ENCODE measurements around the gene HNRNPLL. TPM values are rescaled to one million over a fixed set of nuclear protein-coding genes. Genes with fewer than 3 reads are reported as not detected.
"Not testable (repeated sequence)": the region's sequence is repeated elsewhere in the genome, so short reads cannot be mapped to it uniquely, and the experiment has no call there.

The HNRNPLL gene
- total RNA-seq, 1 donor from 2014 or later, result 67.7 TPM

DNA sequence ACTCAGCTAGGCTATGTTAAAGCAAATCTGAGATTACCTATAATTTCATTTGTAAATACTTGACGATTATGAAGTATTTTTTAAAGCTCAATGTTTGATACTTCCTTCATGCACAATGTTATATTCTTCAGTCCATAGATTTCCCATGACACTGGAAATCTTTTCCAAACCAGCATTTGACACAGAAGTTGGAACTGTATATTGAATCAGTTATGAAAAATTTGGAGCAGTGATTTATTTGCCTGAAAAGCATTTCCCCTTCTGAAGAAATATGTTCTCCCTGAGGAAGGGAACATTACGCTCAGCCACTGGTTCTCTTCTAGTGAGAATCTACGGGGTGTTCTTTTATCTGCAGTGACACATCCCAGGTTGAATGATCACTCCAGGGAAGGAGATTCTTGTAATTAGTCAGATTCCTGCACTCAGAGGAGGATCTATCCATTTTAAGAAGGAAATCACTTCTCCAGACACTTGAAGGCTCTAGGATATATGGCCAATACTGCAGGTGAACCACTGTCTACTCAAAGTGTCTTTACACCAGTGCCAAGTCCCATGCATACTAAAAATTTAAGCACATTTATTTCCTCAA lies 64.7 kb downstream of the HNRNPLL start:
- Mint-ChIP-seq H3K4me1 (ENCODE audit: low read depth) (peaks cover 11% of the 10 kb centered on the region), H3K4me3 (ENCODE audit: low read depth) (no peak overlapping the region), H3K27ac (no peak overlapping the region), H3K27me3 (ENCODE audit: low read depth) (peaks cover 26% of the 10 kb centered on the region), H3K9me3 (no peaks in the 10 kb centered on the region), H3K36me3 (ENCODE audit: low read depth) (no peaks in the 10 kb centered on the region)
- intact Hi-C loops (cut with micrococcal nuclease), result loop anchor here (5.0 kb wide), 1 partner anchor 204 kb away; no protein-coding TSS in a partner anchor
- DNase-seq (ENCODE audit: low spot score), result no peak

DNA sequence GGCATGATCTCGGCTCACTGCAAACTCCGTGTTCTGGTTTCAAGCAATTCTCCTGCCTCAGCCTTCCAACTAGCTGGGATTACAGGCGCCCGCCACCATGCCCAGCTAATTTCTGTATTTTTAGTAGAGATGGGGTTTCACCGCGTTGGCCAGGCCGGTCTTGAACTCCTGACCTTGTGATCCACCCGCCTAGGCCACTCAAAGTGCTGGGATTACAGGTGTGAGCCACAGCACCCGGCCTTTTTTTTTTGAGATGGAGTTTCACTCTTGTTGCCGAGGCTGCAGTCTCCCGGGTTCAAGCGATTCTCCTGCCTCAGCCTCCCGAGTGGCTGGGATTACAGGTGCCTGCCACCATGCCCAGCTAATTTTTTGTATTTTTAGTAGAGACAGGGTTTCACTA lies 65.4 kb downstream of the HNRNPLL start:
- not testable (repeated sequence) for DNase-seq (ENCODE audit: low spot score); H3K4me3 Mint-ChIP-seq (ENCODE audit: low read depth); H3K4me1 Mint-ChIP-seq (ENCODE audit: low read depth); H3K9me3 Mint-ChIP-seq; H3K36me3 Mint-ChIP-seq (ENCODE audit: low read depth); H3K27ac Mint-ChIP-seq
- H3K27me3 Mint-ChIP-seq (ENCODE audit: low read depth), result peaks cover 31% of the 10 kb centered on the region
- intact Hi-C loops (cut with micrococcal nuclease), result loop anchor here (5.0 kb wide), 1 partner anchor 205 kb away; no protein-coding TSS in a partner anchor

DNA sequence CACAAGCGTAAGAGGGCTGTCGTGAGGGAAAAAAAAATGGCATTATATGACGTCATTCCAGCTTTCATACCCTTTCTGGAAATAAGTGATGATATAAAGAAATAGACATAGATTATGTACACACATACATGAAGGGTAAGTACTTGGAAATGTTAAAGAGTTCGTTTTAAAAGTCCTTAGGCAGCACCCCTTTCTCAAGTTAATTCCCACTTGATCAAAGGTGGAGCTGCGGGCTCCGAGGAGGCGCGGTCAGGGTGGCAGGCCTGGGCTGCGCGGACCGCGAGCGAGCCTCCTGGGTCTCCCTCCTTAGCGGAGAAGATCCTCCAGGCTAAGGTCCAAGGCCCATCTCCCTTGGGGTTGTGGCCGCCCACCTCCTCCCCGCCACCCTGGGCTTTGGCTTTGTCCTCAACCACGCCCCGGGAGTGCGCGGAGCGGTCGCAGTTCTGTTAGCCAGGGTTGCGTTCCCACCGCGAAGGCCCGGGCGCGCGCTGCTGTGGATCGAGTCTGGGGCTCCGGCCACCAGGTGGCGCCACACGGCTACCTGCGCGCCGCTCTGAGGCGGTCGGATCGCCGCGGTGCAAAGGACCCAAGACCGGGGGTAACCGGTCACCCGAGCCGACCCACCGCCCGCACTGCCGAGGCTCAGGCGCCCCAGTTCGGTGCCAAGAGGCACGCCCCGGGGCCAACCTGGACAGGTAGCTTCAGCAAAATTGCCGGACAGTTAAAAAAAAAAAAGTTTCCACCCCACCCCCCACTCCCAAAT lies 66.8 kb downstream of the HNRNPLL start:
- Mint-ChIP-seq H3K27ac (no peak overlapping the region), H3K4me3 (ENCODE audit: low read depth) (peak overlapping the region; percentile 49), H3K27me3 (ENCODE audit: low read depth) (peaks cover 28% of the 10 kb centered on the region), H3K9me3 (no peaks in the 10 kb centered on the region), H3K36me3 (ENCODE audit: low read depth) (no peaks in the 10 kb centered on the region), H3K4me1 (ENCODE audit: low read depth) (no peaks in the 10 kb centered on the region)
- peak; percentile 72 for DNase-seq (ENCODE audit: low spot score)
- intact Hi-C loops (cut with micrococcal nuclease), result loop anchor here (1.0 to 5.0 kb wide), 2 partner anchors 206 to 299 kb away; no protein-coding TSS in a partner anchor

- Mint-ChIP-seq H3K27ac (no peak overlapping the region), H3K4me3 (ENCODE audit: low read depth) (peak overlapping the region; percentile 46), H3K9me3 (no peaks in the 10 kb centered on the region), H3K36me3 (ENCODE audit: low read depth) (no peaks in the 10 kb centered on the region), H3K27me3 (ENCODE audit: low read depth) (peaks cover 27% of the 10 kb centered on the region), H3K4me1 (ENCODE audit: low read depth) (no peaks in the 10 kb centered on the region)
- DNase-seq (ENCODE audit: low spot score), result no peak
- intact Hi-C loops (cut with micrococcal nuclease), result loop anchor here (5.0 kb wide), 1 partner anchor 207 kb away; no protein-coding TSS in a partner anchor
Observed at GRCh38 chr2:38535404-38535743, 67.4 kb downstream of the HNRNPLL start.

DNA sequence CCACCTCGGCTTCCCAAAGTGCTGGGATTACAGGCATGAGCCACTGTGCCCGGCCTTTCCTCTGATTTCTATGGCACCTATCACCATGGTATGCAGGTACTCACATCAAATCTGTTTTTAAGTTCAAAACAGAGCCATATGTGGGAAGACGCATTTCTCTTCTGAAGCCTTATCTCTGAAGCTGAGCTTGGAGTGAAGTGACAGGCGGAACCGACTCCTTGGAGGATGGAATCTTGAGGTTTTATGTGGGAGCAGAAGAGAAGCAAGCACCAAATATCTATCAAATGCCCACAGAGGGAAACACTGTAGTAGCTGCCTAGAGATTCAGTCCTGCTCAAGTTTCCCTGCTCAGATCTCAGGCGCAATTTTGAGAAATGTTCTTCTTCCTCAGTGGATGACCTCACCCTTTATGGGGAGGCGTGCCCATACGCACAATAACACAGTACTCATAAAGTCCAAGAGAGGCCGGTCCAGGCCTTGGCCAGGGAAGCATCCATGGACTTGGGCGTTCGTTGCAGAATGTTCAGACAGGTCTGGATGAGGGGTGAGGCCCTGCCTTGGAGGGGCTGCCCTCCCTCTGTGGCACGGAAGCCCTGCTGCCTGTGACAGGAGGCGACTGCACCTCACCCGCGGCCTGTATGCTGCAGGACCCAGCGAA lies 67.9 kb downstream of the HNRNPLL start:
- Mint-ChIP-seq H3K9me3 (no peaks in the 10 kb centered on the region), H3K4me3 (ENCODE audit: low read depth) (no peak overlapping the region), H3K36me3 (ENCODE audit: low read depth) (no peaks in the 10 kb centered on the region), H3K4me1 (ENCODE audit: low read depth) (no peaks in the 10 kb centered on the region), H3K27me3 (ENCODE audit: low read depth) (peaks cover 23% of the 10 kb centered on the region), H3K27ac (no peak overlapping the region)
- DNase-seq (ENCODE audit: low spot score), result no peak
- intact Hi-C loops (cut with micrococcal nuclease), result loop anchor here (5.0 kb wide), 1 partner anchor 207 kb away; no protein-coding TSS in a partner anchor

GRCh38 chr2:38533757-38534545 lies 68.8 kb downstream of the HNRNPLL start:
- Mint-ChIP-seq H3K27ac (no peak overlapping the region), H3K4me1 (ENCODE audit: low read depth) (no peaks in the 10 kb centered on the region), H3K36me3 (ENCODE audit: low read depth) (no peaks in the 10 kb centered on the region), H3K4me3 (ENCODE audit: low read depth) (no peak overlapping the region), H3K27me3 (ENCODE audit: low read depth) (peaks cover 19% of the 10 kb centered on the region), H3K9me3 (no peaks in the 10 kb centered on the region)
- no peak for DNase-seq (ENCODE audit: low spot score)
- intact Hi-C loops (cut with micrococcal nuclease), result no loop called here

GRCh38 chr2:38533180-38533579 lies 69.5 kb downstream of the HNRNPLL start:
- intact Hi-C loops (cut with micrococcal nuclease), result no loop called here
- no peak for DNase-seq (ENCODE audit: low spot score)
- no peak overlapping the region for H3K27ac Mint-ChIP-seq
- H3K4me1 Mint-ChIP-seq (ENCODE audit: low read depth), result peaks cover 3% of the 10 kb centered on the region
- no peak overlapping the region for H3K4me3 Mint-ChIP-seq (ENCODE audit: low read depth)
- no peaks in the 10 kb centered on the region for H3K9me3 Mint-ChIP-seq
- no peaks in the 10 kb centered on the region for H3K36me3 Mint-ChIP-seq (ENCODE audit: low read depth)
- peaks cover 18% of the 10 kb centered on the region for H3K27me3 Mint-ChIP-seq (ENCODE audit: low read depth)

- intact Hi-C loops (cut with micrococcal nuclease), result no loop called here
Observed at GRCh38 chr2:38532366-38532765, 70.4 kb downstream of the HNRNPLL start.

DNA sequence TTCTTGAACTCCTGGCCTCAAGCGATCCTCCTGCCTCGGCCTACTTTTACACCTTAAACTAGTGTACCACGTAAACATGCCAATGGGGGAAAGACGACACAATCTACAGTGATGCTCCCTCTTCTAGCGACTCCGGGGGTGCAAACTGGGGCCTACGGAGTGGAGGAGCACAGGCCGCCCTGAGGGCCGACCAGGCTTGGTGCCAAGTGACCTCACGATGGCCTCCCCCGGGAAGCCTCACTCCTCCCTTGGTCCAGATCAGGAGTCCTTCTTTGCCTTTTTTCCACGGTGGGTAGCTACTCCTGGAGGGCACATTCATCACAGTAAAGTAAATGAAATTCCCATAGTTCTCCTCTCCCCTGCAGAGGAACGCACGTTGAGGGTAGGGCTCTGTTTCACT lies 73.5 kb downstream of the HNRNPLL start:
- H3K36me3 Mint-ChIP-seq (ENCODE audit: low read depth), result no peaks in the 10 kb centered on the region
- H3K27ac Mint-ChIP-seq, result no peak overlapping the region
- no peaks in the 10 kb centered on the region for H3K9me3 Mint-ChIP-seq
- peaks cover 6% of the 10 kb centered on the region for H3K4me1 Mint-ChIP-seq (ENCODE audit: low read depth)
- H3K4me3 Mint-ChIP-seq (ENCODE audit: low read depth), result no peak overlapping the region
- H3K27me3 Mint-ChIP-seq (ENCODE audit: low read depth), result peaks cover 29% of the 10 kb centered on the region
- DNase-seq (ENCODE audit: low spot score), result no peak
- intact Hi-C loops (cut with micrococcal nuclease), result no loop called here

More at GRCh38 chr2:38532366-38532765, 70.4 kb downstream of the HNRNPLL start:
- Mint-ChIP-seq H3K27ac (no peak overlapping the region), H3K4me1 (ENCODE audit: low read depth) (peaks cover 5% of the 10 kb centered on the region), H3K9me3 (no peaks in the 10 kb centered on the region), H3K4me3 (ENCODE audit: low read depth) (no peak overlapping the region), H3K27me3 (ENCODE audit: low read depth) (peaks cover 15% of the 10 kb centered on the region), H3K36me3 (ENCODE audit: low read depth) (no peaks in the 10 kb centered on the region)
- no peak for DNase-seq (ENCODE audit: low spot score)

- peaks cover 6% of the 10 kb centered on the region for H3K4me1 Mint-ChIP-seq (ENCODE audit: low read depth)
- no peaks in the 10 kb centered on the region for H3K36me3 Mint-ChIP-seq (ENCODE audit: low read depth)
- H3K9me3 Mint-ChIP-seq, result no peaks in the 10 kb centered on the region
- H3K4me3 Mint-ChIP-seq (ENCODE audit: low read depth), result peak overlapping the region; percentile 31
- no peak overlapping the region for H3K27ac Mint-ChIP-seq
- DNase-seq (ENCODE audit: low spot score), result no peak
- intact Hi-C loops (cut with micrococcal nuclease), result no loop called here
- peaks cover 31% of the 10 kb centered on the region for H3K27me3 Mint-ChIP-seq (ENCODE audit: low read depth)
Observed at GRCh38 chr2:38528534-38528933, 74.2 kb downstream of the HNRNPLL start.

DNA sequence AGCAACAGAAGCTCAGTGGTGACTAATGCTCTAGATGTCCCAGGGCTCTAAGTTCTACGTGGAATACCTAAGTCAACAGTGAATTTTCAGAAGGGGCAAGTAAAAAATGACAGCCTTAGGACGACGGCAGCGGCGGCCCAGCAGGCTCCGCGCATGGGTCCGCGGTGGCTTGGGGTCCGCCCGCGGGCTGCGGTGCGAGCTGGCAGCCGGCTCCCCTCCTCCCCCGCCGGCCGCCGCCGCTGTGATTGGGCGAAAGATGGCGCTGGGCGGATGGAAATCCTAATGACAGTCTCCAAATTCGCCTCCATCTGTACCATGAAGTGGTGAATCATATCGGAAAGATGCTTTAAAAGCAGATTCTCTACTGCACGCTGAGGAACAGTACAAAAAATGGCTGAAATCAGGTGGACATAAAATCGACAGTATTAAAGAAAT lies 74.7 kb downstream of the HNRNPLL start:
- H3K4me1 Mint-ChIP-seq (ENCODE audit: low read depth), result peaks cover 6% of the 10 kb centered on the region
- H3K27me3 Mint-ChIP-seq (ENCODE audit: low read depth), result peaks cover 32% of the 10 kb centered on the region
- intact Hi-C loops (cut with micrococcal nuclease), result no loop called here
- H3K27ac Mint-ChIP-seq, result no peak overlapping the region
- no peaks in the 10 kb centered on the region for H3K36me3 Mint-ChIP-seq (ENCODE audit: low read depth)
- H3K4me3 Mint-ChIP-seq (ENCODE audit: low read depth), result peak overlapping the region; percentile 31
- H3K9me3 Mint-ChIP-seq, result no peaks in the 10 kb centered on the region
- peak; percentile 25 for DNase-seq (ENCODE audit: low spot score)

GRCh38 chr2:38527338-38528007 lies 75.3 kb downstream of the HNRNPLL start:
- no peaks in the 10 kb centered on the region for H3K9me3 Mint-ChIP-seq
- no peak overlapping the region for H3K27ac Mint-ChIP-seq
- H3K4me3 Mint-ChIP-seq (ENCODE audit: low read depth), result no peak overlapping the region
- H3K4me1 Mint-ChIP-seq (ENCODE audit: low read depth), result peaks cover 6% of the 10 kb centered on the region
- no peak for DNase-seq (ENCODE audit: low spot score)
- H3K27me3 Mint-ChIP-seq (ENCODE audit: low read depth), result peaks cover 32% of the 10 kb centered on the region
- intact Hi-C loops (cut with micrococcal nuclease), result no loop called here
- no peaks in the 10 kb centered on the region for H3K36me3 Mint-ChIP-seq (ENCODE audit: low read depth)
